Activated CD8-positive, alpha-beta memory T cell treated with anti-CD3 and anti-CD28 coated beads, Interleukin-2, amount 50 U/mL, for 4 hours (primary cell): Measurements from ENCODE around the gene HAGHL.
"Not testable (repeated sequence)": the region's sequence is repeated elsewhere in the genome, so short reads cannot be mapped to it uniquely, and the experiment has no call there.

Source experiments
- DNase-seq: peaks from one replicate; pipeline ENCODE4 v3.0.0-alpha.2; 2020

The HAGHL gene

GRCh38 chr16:760545-761343 lies 33.8 kb downstream of the HAGHL start, which contains the start of gene MSLN:
MSLN (plus strand) TSS chr16:760734; CDS start chr16:762681, 1,947 bp downstream.
- no peak for DNase-seq

GRCh38 chr16:761625-762513 lies 35.0 kb downstream of the HAGHL start:
- no peak for DNase-seq

- no peak for DNase-seq
Observed at GRCh38 chr16:762595-763268, 35.8 kb downstream of the HAGHL start.

GRCh38 chr16:763369-764183 lies 36.7 kb downstream of the HAGHL start:
- DNase-seq, result no peak

- DNase-seq, result no peak
Observed at GRCh38 chr16:764184-764750, 37.4 kb downstream of the HAGHL start.

GRCh38 chr16:764848-765487 lies 38.1 kb downstream of the HAGHL start:
- no peak for DNase-seq

- no peak for DNase-seq
Observed at GRCh38 chr16:765488-765865, 38.6 kb downstream of the HAGHL start.

GRCh38 chr16:766008-766819 lies 39.3 kb downstream of the HAGHL start:
- no peak for DNase-seq

- DNase-seq, result no peak
Observed at GRCh38 chr16:766820-767640, 40.1 kb downstream of the HAGHL start.

- no peak for DNase-seq
Observed at GRCh38 chr16:767743-768235, 40.9 kb downstream of the HAGHL start.

- DNase-seq, result no peak
Observed at GRCh38 chr16:768428-768827, 41.5 kb downstream of the HAGHL start.

- DNase-seq, result no peak
Observed at GRCh38 chr16:769184-769784, 42.4 kb downstream of the HAGHL start.

GRCh38 chr16:769934-770333 lies 43.0 kb downstream of the HAGHL start:
- no peak for DNase-seq

GRCh38 chr16:770411-770810 lies 43.5 kb downstream of the HAGHL start:
- DNase-seq, result no peak

- no peak for DNase-seq
Observed at GRCh38 chr16:772959-773358, 46.1 kb downstream of the HAGHL start.

GRCh38 chr16:774086-775001 lies 47.4 kb downstream of the HAGHL start:
- DNase-seq, result no peak

- no peak for DNase-seq
Observed at GRCh38 chr16:775236-775796, 48.4 kb downstream of the HAGHL start.

GRCh38 chr16:776298-776697 lies 49.4 kb downstream of the HAGHL start:
- DNase-seq, result not testable (repeated sequence)
